Body of pancreas (tissue), 4 donors: ENCODE results near the gene DENND1A. TPM values are rescaled to one million over a fixed set of nuclear protein-coding genes. Genes with fewer than 3 reads are reported as not detected.

ENCODE experiments used
- ATAC-seq: fragments of 150-250 bp; one replicate; pipeline ENCODE4 v1.9.1; 2016
- DNase-seq, 4 donors: peaks; one replicate each; pipeline ENCODE4 v3.0.0-alpha.2; 2019
- H3K27ac ChIP-seq, 4 donors: fragments of 200-600 bp; sonication (generic); 1 replicate in 3 of 4; 2 replicates in 1 of 4; pipeline versions ENCODE4 v1.5.1 to v1.6.1; 2016 to 2019; ENCODE audit warnings: mild to moderate bottlenecking in 1 of 4, mixed read lengths in 1 of 4, moderate library complexity in 1 of 4
- H3K27me3 ChIP-seq, 2 donors: fragments of 200-600 bp; sonication (generic); one replicate each; pipeline ENCODE4 v1.6.0; 2016; ENCODE audit warnings: mild to moderate bottlenecking in 1 of 2
- H3K36me3 ChIP-seq, 2 donors: fragments of 200-600 bp; sonication (generic); replicated peaks in 1 of 2; 2 replicates each; pipeline ENCODE4 v1.5.1; 2016; ENCODE audit warnings: low read depth in 2 of 2; ENCODE audit not compliant: insufficient read depth in 1 of 2
- H3K4me1 ChIP-seq: fragments of 200-600 bp; sonication (generic); one replicate; pipeline ENCODE4 v1.6.0; 2016
- H3K4me3 ChIP-seq, 2 donors: fragments of 200-600 bp; sonication (generic); 1 replicate in 1 of 2; 2 replicates in 1 of 2; pipeline ENCODE4 v1.5.1; 2016 to 2019
- H3K9me3 ChIP-seq, 3 donors: fragments of 200-600 bp; sonication (generic); 1 replicate in 2 of 3; 2 replicates in 1 of 3; pipeline ENCODE4 v1.5.1; 2016
- POLR2A ChIP-seq, 3 donors: fragments of 450-650 bp; IDR thresholded peaks; one replicate each; pipeline ENCODE4 v1.6.1; 2016; ENCODE audit warnings: antibody characterized with exemption in 3 of 3, mild to moderate bottlenecking in 2 of 3
- WGBS, 2 donors: methylation state at CpG; one replicate each; pipeline ENCODE4 v1.1.5; 2017; 5-methylcytosine and 5-hydroxymethylcytosine counted together
- intact Hi-C: fragments of 100-400 bp; cut with DNase I; formaldehyde crosslinking; loops from one replicate; pipeline ENCODE4 v1.15.1; 2023
- total RNA-seq, 2 donors: library from RNA; depleted of rRNA; stranded (reverse); fragments of >200 nt; gene quantifications; one replicate each; pipeline ENCODE4 v1.1.0, GENCODE V29; 2016
- TF ChIP-seq, protein P1 (sequence below), 7 experiments: fragments of 450-650 bp in 4 of 7; fragments of 200-600 bp in 3 of 7; sonication (generic) in 3 of 7; IDR thresholded peaks; one replicate each; pipeline ENCODE4 v1.5.1; 2016 to 2019; ENCODE audit warnings: antibody characterized with exemption in 7 of 7

Gene DENND1A
- total RNA-seq, 2 donors from 2014 or later = 7.6 to 8.6 TPM

DNA sequence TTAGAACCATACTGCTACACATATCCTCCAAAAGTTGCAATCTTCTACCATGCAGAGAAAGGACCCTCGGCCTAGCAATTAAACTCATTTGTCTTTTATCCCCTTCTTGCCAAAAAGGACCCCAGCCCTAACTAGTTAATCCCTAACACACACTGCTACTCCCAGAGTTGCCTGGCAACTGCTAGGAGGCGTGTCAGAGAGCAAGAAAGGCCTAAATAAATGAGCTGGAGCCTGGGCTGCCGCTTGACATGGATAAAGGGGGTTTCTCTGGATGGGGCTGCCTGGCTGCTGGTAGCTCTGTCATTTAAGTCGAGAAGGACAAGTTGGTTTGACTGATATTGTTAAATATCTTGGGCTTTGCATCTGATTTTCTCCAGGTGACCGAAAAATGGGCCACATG, 379.1 kb downstream of the DENND1A start:
- Histone ChIP-seq H3K4me1 (no peaks in the 10 kb centered on the region), H3K36me3 (no peaks in the 10 kb centered on the region), H3K9me3 (no peaks in the 10 kb centered on the region), H3K27me3 (no peaks in the 10 kb centered on the region), H3K4me3 (no peak overlapping the region), H3K27ac (no peak overlapping the region)
- no peak for ATAC-seq
- intact Hi-C loops = no loop called here
- 75 to 78% methylated on average over 5 of the region's 5 CpGs for WGBS, 2 donors
- TF ChIP-seq, protein P1, sequence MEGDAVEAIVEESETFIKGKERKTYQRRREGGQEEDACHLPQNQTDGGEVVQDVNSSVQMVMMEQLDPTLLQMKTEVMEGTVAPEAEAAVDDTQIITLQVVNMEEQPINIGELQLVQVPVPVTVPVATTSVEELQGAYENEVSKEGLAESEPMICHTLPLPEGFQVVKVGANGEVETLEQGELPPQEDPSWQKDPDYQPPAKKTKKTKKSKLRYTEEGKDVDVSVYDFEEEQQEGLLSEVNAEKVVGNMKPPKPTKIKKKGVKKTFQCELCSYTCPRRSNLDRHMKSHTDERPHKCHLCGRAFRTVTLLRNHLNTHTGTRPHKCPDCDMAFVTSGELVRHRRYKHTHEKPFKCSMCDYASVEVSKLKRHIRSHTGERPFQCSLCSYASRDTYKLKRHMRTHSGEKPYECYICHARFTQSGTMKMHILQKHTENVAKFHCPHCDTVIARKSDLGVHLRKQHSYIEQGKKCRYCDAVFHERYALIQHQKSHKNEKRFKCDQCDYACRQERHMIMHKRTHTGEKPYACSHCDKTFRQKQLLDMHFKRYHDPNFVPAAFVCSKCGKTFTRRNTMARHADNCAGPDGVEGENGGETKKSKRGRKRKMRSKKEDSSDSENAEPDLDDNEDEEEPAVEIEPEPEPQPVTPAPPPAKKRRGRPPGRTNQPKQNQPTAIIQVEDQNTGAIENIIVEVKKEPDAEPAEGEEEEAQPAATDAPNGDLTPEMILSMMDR (IDR thresholded peaks at IDR 0.05) = no peak
- no peak for TF ChIP-seq POLR2A (IDR thresholded peaks at IDR 0.05)
- DNase-seq = no peak

DNA sequence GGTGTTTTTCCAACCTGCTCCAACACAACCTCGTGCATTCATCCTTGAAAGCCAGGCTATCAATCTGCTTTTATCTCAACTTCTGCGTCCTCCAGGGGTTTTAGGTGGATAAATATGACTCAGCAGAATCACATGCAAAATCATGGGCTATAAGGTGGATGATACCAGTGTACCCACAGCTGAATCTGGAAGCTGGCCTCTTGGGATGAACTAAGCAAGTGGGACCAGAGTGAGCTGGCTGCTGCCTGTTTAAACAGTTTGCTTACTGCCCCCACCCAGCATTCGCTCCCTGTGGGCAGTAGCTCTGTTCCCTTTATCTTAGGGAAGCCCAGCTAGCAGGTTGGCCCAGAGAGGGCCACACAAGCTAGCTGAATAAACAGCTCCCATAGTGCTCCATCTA, 379.9 kb downstream of the DENND1A start:
- H3K4me3 ChIP-seq = no peak overlapping the region
- WGBS, 2 donors = 41 to 48% methylated on average over 3 of the region's 3 CpGs
- no peak for DNase-seq
- no peak for ATAC-seq
- no peak overlapping the region for H3K27ac ChIP-seq
- TF ChIP-seq POLR2A (IDR thresholded peaks at IDR 0.05) = no peak
- TF ChIP-seq, protein P1 (IDR thresholded peaks at IDR 0.05) = no peak
- H3K4me1 ChIP-seq = no peaks in the 10 kb centered on the region
- H3K36me3 ChIP-seq = no peaks in the 10 kb centered on the region
- H3K27me3 ChIP-seq = no peaks in the 10 kb centered on the region
- intact Hi-C loops = no loop called here
- H3K9me3 ChIP-seq = no peaks in the 10 kb centered on the region

DNA sequence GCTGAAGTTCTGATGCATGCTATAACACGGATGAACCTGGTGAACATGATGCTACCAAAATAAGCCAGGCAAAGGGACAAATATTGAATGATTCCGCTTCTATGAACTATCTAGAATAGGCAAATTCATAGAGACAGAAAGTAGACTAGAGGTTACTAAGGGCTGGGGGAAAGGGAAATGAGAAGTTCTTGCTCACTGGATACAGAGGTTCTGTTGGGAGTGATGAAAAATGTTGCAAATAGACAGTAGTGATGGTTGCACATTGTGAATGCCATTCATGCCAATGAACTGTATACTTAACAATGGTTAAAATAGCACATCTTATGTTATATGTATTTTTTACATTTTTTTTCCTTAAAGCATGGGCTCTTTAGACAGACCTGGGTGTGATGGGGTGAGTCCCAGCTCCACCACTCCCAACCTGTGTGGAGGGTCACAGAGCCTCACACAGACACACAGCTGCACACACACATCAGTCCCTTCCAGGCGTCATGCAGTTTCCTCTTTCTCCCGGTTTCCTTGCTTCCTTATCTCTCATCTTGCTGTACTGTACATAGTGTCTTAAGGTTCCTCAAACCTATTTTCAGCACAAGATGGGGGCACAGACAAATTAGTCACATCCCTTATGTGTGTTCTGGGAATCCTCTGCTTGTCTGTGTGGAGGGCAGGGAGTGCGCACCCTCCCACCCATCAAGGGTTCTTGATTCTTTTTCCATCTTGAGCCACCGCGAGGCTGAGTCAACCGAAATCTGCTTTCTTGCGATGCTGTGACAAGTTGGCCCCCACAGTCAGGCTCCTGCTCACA, 381.0 kb downstream of the DENND1A start:
- Histone ChIP-seq H3K27ac (no peak overlapping the region), H3K4me1 (no peaks in the 10 kb centered on the region), H3K4me3 (no peak overlapping the region), H3K27me3 (no peaks in the 10 kb centered on the region), H3K9me3 (no peaks in the 10 kb centered on the region), H3K36me3 (no peaks in the 10 kb centered on the region)
- WGBS, 2 donors = 74 to 96% methylated on average over 9 of the region's 9 CpGs
- DNase-seq (peak in 1 of 4 donors; percentile 40), ATAC-seq (no peak)
- no peak for TF ChIP-seq POLR2A (IDR thresholded peaks at IDR 0.05)
- TF ChIP-seq, protein P1 (IDR thresholded peaks at IDR 0.05) = no peak
- intact Hi-C loops = no loop called here

DNA sequence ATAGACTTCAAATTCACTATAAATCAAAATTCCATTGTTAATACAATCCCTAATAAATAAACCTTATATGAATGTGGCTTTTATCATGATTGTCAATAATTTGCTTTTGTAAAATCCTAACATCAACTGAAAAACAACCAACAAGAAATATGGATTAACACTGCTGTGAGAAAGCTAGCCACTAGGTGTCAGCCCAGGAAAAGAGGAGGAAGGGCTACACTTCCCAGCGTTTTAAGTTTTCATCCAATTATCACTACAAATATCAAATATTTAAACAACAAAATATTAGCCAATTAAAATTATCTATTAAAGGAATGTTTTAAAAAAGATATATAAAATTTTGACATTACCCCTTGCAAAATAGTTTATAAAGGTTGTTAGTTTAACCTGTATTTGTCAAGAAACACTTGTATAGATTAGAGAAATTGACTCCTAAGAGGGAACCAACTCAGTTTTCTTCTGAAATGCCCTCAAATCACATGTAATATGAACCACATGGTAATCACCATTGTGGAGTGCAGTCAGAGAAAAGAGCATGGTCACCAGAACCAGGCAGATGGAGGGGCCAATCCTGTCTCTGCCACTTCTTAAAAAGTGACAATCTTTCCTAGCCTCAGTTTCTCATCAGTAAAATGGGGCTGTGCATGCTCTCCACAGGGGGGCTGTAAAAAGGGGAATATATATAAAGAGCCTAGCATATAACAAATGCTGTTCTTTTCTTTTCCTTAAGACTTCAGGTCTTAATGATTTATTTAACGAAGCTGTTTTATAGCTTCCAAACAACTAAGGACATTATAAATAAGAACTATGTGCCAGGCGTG, 385.7 kb downstream of the DENND1A start:
- Histone ChIP-seq H3K27ac (no peak overlapping the region), H3K36me3 (no peaks in the 10 kb centered on the region), H3K4me3 (no peak overlapping the region), H3K9me3 (no peaks in the 10 kb centered on the region), H3K4me1 (no peaks in the 10 kb centered on the region), H3K27me3 (no peaks in the 10 kb centered on the region)
- TF ChIP-seq, protein P1 (IDR thresholded peaks at IDR 0.05) = peak; percentile 19 to 84 (median 74)
- no peak for TF ChIP-seq POLR2A (IDR thresholded peaks at IDR 0.05)
- peak in 2 of 4 donors; percentile 16 to 19 for DNase-seq
- 62 to 67% methylated on average over 3 of the region's 3 CpGs for WGBS, 2 donors
- intact Hi-C loops = no loop called here
- no peak for ATAC-seq
